Peyer's patch (tissue), 4 donors: ENCODE measurements around the gene PSAP.

Source experiments
- CTCF ChIP-seq, 6 experiments: fragments of 450-650 bp in 4 of 6; fragments of 200-600 bp in 2 of 6; sonication (generic) in 1 of 6; IDR thresholded peaks; one replicate each; pipeline ENCODE4 v1.5.1; 2017 to 2019; ENCODE audit warnings: antibody characterized with exemption in 6 of 6, mild to moderate bottlenecking in 3 of 6, moderate library complexity in 1 of 6
- POLR2A ChIP-seq, 2 donors: fragments of 450-650 bp; IDR thresholded peaks; one replicate each; pipeline ENCODE4 v1.5.1; 2017; ENCODE audit warnings: antibody characterized with exemption in 2 of 2, mild to moderate bottlenecking in 2 of 2, moderate library complexity in 2 of 2

GRCh38 chr10:71798308-71798624 is 52.8 kb downstream of the PSAP start:
- TF ChIP-seq CTCF (IDR thresholded peaks at IDR 0.05) = no peak
- TF ChIP-seq POLR2A (IDR thresholded peaks at IDR 0.05) = no peak
